HG03196 (cell line): Measurements from ENCODE around the gene POLR2J2.
"Not testable (repeated sequence)": the region's sequence is repeated elsewhere in the genome, so short reads cannot be mapped to it uniquely, and the experiment has no call there.

Experiments used
- ATAC-seq: cut with Tn5 transposase; IDR thresholded peaks from one replicate; pipeline ENCODE4 v1.9.1; 2021; ENCODE audit not compliant: unreplicated experiment

POLR2J2 gene

DNA sequence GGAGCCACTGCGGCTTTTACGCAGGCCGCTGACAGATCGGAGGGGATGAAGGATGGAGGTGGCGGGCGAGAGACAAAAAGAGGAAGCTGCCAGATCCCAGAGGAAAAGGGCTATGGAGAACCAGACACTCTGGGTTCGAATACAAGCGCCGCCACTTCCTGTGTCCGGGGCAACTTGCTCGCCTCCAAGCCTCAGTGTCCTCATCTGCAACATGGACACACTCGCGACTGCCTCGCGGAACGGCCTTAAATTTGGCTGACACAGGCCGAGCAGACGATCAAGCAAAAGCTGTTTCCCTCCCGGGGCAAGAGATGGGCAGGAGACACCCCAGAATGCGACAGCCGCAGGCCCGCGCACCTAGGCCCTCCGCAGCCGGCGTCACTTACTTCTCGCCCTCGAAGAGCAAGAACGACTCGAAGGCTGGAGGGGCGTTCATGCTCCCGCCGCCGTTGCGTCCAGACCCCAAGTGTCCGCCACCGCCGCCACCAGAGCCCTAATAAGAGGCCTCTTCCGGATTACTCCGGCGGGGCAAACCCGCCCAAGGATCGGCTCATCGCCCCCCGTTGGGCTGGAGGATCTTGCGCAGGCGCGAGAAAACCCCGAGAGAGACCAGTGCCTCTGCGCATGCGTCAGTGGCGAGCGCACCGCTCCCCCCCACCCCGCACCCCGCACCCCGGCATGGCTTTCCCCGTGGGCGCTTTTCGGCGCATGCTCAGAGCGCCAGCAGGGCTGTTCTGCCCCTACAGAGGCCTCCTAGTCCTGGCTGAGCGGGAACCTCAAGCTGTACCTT, at the start of gene POLR2J2:
TSS of gene POLR2J2 (minus strand) at position 498 of the 790 bp plus-strand sequence. CDS start at position 436, 62 bp downstream.
- ATAC-seq = peak; percentile 76

GRCh38 chr7:102718491-102718890, 47.0 kb upstream of the POLR2J2 start:
- not testable (repeated sequence) for ATAC-seq

- ATAC-seq = peak; percentile 35
These were observed 44.3 kb upstream of the POLR2J2 start for GRCh38 chr7:102715718-102716117.

DNA sequence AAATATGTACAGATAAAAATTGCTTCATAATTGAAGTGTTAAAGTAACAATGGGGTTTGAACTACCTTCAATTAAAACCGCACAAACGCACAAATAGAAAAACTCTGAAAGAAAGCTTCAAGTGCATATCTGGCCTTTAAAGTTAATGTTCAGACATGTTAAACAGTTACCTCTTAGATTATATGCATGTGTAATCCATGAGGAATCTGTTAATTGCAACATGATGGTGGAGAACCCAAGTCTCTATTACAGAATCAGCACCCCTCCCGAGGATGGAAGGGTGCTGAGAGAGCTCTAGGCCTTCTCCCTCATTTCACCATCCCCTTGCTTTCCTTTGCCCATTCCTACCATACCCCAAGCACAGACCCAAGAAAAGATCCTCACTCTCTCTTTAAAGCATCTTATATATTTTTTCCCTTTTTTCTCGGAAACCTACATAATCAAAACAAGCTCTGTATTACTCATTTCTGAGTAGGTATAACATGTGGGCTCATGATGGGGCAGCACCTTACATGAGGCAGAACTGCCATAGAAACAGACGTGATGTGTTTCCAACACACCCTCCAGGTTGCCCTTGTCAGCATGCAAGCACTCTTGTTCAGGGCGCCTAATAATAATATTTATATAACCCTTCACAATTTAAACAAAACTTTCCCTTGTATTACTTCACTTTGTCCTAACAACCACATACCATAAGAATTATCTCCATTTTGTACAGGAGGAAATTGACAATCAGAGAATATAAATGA, 43.5 kb upstream of the POLR2J2 start:
- not testable (repeated sequence) for ATAC-seq

- ATAC-seq = peak; percentile 67
These were observed 42.2 kb upstream of the POLR2J2 start for GRCh38 chr7:102713691-102714080.

GRCh38 chr7:102713011-102713690, 41.7 kb upstream of the POLR2J2 start:
- peak; percentile 83 for ATAC-seq

DNA sequence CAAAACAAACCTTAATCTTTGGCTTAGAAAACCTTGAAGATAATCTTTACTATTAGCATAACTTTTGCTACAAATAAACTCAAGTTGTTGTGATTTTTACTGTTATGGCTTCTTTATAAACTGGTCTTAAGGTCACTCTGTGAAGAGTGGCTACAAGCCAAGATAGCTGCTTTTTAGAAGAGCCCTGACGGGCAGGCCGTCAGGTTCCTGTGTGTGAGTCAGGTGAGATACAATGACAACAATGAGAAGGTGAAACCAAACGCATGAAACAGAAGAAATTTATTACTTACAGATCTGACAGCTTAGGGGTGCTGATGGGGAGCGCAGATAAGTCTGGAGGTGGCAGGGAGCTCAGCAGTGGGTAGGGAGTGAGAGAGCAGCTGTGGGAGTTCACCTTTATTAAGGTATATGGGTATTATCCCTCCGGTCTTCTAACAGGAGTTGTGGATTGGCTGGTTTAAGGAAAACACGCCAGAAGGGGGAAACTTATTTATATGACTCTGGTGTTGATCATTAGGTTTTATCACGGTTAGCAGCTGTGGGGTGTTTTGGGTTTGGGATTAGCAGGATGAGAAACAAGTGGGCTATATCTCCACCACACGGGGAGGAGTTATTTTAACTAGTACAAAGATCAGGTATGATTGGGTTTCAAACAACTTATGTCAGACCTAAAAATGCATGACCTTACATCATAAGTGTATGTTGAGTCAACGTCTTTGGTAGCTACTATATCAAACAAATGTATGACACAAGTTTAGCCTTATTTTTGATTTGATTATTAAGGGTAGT, 27.7 kb upstream of the POLR2J2 start:
- not testable (repeated sequence) for ATAC-seq

DNA sequence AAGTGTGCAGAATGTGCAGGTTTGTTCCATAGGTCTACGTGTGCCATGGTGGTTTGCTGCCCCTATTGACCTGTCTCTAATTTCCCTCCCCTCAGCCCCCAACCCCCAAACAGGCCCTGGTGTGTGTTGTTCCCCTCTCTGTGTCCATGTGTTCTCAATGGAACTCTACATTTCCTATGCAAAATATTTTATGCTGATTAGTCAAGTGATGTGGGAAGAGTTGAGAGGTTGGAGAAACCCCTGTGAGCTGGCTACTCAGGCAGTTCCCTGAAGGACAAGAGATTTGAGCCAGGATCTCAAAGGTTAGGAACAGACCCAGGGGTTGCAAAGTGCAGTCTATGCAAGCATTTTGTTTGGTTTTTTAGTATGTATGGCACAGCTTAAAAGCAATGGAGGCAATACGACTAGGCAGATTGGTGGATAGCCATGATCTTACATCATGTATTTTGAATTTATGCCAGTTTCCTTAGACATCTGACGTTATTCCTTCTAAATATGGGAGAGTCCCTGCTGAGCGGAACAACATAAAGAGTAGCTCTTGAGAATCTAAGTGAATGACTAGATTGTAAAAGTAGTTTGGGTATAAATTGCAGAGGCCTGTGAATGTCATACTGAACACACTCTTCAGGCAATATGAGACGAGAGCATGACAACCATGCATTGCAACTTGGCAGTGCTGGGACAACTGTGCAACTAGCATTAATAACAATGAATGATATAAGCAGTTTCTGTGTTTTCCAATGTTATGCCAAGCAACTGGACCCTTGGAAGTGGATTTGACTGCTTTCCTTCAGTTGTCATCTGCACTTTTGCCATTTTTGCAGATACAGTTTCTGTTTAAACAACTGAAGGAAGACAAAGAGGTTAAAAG, 26.4 kb upstream of the POLR2J2 start:
- not testable (repeated sequence) for ATAC-seq

GRCh38 chr7:102696009-102696408, 24.5 kb upstream of the POLR2J2 start:
- ATAC-seq = not testable (repeated sequence)

DNA sequence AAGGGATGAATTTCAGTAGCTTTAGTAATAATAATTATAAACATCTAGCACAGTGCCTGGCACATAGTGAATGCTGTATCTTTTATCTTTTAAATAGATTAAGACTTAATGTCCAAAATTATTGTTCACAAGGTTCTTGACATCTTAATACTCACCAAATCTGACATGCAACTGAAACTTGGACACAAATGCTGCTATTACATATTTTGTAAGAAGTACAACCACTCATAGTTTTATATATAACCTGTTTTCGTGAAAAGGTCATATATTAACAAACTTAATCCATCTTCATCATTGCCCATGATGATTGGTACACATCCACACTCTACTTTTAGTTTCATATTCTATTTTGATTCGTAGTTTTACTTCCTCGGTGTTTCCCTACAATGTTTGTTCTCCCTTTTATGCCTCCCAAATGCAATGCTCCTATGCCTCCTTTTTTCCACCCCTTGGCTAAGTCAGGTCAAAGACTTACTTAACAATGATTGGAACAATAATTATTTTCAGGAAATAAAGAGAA, 23.6 kb upstream of the POLR2J2 start:
- ATAC-seq = not testable (repeated sequence)

- not testable (repeated sequence) for ATAC-seq
These were observed 22.5 kb upstream of the POLR2J2 start for GRCh38 chr7:102694008-102694407.

GRCh38 chr7:102690602-102691001, 19.1 kb upstream of the POLR2J2 start:
- not testable (repeated sequence) for ATAC-seq

GRCh38 chr7:102689436-102690282, 18.2 kb upstream of the POLR2J2 start:
- peak; percentile 65 for ATAC-seq

- peak; percentile 76 for ATAC-seq
These were observed 17.0 kb upstream of the POLR2J2 start for GRCh38 chr7:102688299-102689036.

- ATAC-seq = not testable (repeated sequence)
These were observed 11.1 kb upstream of the POLR2J2 start for GRCh38 chr7:102682560-102682959.

DNA sequence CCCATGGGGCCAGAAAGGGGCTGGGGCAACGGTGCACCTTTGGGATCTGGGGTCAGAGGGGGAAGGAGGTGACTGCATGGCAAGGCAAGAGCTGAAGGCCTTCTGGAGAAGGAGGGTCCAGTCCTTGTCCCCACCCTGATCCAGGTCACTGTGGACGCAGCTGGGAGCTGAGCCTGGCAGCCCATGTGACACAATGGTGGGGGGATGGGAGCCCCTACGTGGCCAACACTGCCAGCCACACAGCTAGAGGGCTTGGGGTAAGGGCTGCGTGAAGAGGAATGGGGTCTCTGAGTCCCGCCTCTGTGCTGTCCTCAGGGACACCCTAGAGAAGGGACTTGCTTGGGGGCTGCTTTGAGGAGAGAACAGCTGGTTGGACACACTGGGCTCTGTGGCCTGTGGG, 9.3 kb upstream of the POLR2J2 start:
- not testable (repeated sequence) for ATAC-seq

GRCh38 chr7:102675545-102675944, 4.1 kb upstream of the POLR2J2 start:
- not testable (repeated sequence) for ATAC-seq
